HepG2 (cell line): ENCODE measurements around the gene ST8SIA1.

Experiments
- MED8 ChIP-seq: sonication (generic); formaldehyde crosslinking; IDR thresholded peaks from 2 replicates; pipeline ENCODE4 v1.8.1; 2023; ENCODE audit warnings: mild to moderate bottlenecking, missing genetic modification reagents; ENCODE audit not compliant: insufficient replicate concordance
- ZNF274 ChIP-seq: sonication (generic); formaldehyde crosslinking; IDR thresholded peaks from 2 replicates; pipeline ENCODE4 v1.5.1; 2020; ENCODE audit warnings: mild to moderate bottlenecking, missing genetic modification reagents

GRCh38 chr12:22256605-22257004 lies 77.9 kb downstream of the ST8SIA1 start:
- TF ChIP-seq MED8 (no peak), ZNF274 (CRISPR knock-in tag) (no peak)
